GM12878 (cell line): ENCODE results near the gene TBC1D22B. TPM values are rescaled to one million over a fixed set of nuclear protein-coding genes. Genes with fewer than 3 reads are reported as not detected.

ENCODE experiments used
- ATAC-seq: fragments of 200-7000 bp; cut with Tn5 transposase; 3 replicates; pipeline ENCODE4 v1.9.1; 2020; ENCODE audit warnings: mild to moderate bottlenecking, moderate library complexity
- BruUV-seq: library from RNA; stranded (reverse); fragments of 400-500 nt; replicated peaks from 2 replicates; lab custom pipeline; 2021; lab: Mats Ljungman, UMichigan
- CTCF ChIA-PET: fragments of 300-600 bp; sonication (Branson Sonifier 250); formaldehyde crosslinking; extraction: SDS; loops from one replicate; lab custom pipeline; 2021; ENCODE audit warnings: inconsistent platforms; lab: Yijun Ruan, JAX
- POLR2A ChIA-PET: fragments of 350-600 bp; formaldehyde crosslinking; extraction: SDS; loops from one replicate; lab custom pipeline; 2021; ENCODE audit warnings: inconsistent platforms; lab: Charles Lee
- RAD21 ChIA-PET: fragments of 300-600 bp; sonication (Branson Sonifier 250); formaldehyde crosslinking; loops from one replicate; lab custom pipeline; 2023; ENCODE audit warnings: antibody characterized with exemption; ENCODE audit not compliant: unreplicated experiment; lab: Charles Lee
- SMC1A ChIA-PET: fragments of 300-600 bp; sonication (Branson Sonifier 250); formaldehyde crosslinking; loops from one replicate; lab custom pipeline; 2023; ENCODE audit not compliant: unreplicated experiment, uncharacterized antibody; lab: Charles Lee
- DNase-seq: peaks from one replicate; pipeline ENCODE4 v3.0.0-alpha.2; 2011; ENCODE audit warnings: low read depth, low spot score
- FAIRE-seq: peaks from 3 replicates; lab custom pipeline; 2011; peaks lifted over from hg19 to GRCh38; lab: Jason Lieb, UNC
- H2AFZ ChIP-seq: 2 replicates; pipeline ENCODE4 v1.6.0; 2011; ENCODE audit warnings: low read depth, low read length, control low read depth; ENCODE audit not compliant: control insufficient read depth
- H3K27ac ChIP-seq: 2 replicates; pipeline ENCODE4 v1.5.1; 2011; ENCODE audit warnings: control low read depth; ENCODE audit not compliant: control insufficient read depth, insufficient read depth
- H3K27me3 ChIP-seq, 2 experiments: replicated peaks in 1 of 2; 2 replicates each; pipeline versions ENCODE4 v1.6.0 to v1.6.1; 2011; ENCODE audit warnings: low read length in 1 of 2; ENCODE audit not compliant: control insufficient read depth in 2 of 2, insufficient read depth in 2 of 2
- H3K36me3 ChIP-seq, 2 experiments: 2 replicates each; pipeline ENCODE4 v1.5.1; 2011; ENCODE audit warnings: low read length in 1 of 2; ENCODE audit not compliant: control insufficient read depth in 2 of 2, insufficient read depth in 2 of 2
- H3K4me1 ChIP-seq: 2 replicates; pipeline ENCODE4 v1.6.1; 2011; ENCODE audit warnings: mild to moderate bottlenecking, low read length, moderate library complexity, mixed read lengths; ENCODE audit not compliant: control insufficient read depth, insufficient read depth
- H3K4me2 ChIP-seq: 2 replicates; pipeline ENCODE4 v1.6.0; 2011; ENCODE audit warnings: control low read depth; ENCODE audit not compliant: control insufficient read depth, insufficient read depth
- H3K4me3 ChIP-seq: fragments of 200-600 bp; sonication (generic); 2 replicates; pipeline ENCODE4 v1.5.1; 2016
- H3K79me2 ChIP-seq: 2 replicates; pipeline ENCODE4 v1.6.0; 2011; ENCODE audit warnings: low read length; ENCODE audit not compliant: control insufficient read depth, insufficient read depth
- H3K9ac ChIP-seq: 2 replicates; pipeline ENCODE4 v1.8.0; 2011; ENCODE audit warnings: low read length, control low read depth, mixed read lengths; ENCODE audit not compliant: control insufficient read depth, insufficient read depth
- H3K9me3 ChIP-seq: replicated peaks from 3 replicates; pipeline ENCODE4 v1.5.1; 2011; ENCODE audit warnings: mild to moderate bottlenecking, low read length; ENCODE audit not compliant: control insufficient read depth, insufficient read depth
- H4K20me1 ChIP-seq: 2 replicates; pipeline ENCODE4 v1.6.0; 2011; ENCODE audit not compliant: control insufficient read depth, insufficient read depth
- ATF7 ChIP-seq: fragments of 450-650 bp; IDR thresholded peaks from 2 replicates; pipeline ENCODE4 v1.6.1; 2016; ENCODE audit warnings: low read depth, mild to moderate bottlenecking
- JUND ChIP-seq: IDR thresholded peaks from 2 replicates; pipeline ENCODE4 v1.6.1; 2012; ENCODE audit warnings: low read depth, mild to moderate bottlenecking, low read length, improper control_type of control experiment, moderate library complexity
- MTA2 ChIP-seq: fragments of 450-650 bp; IDR thresholded peaks from 2 replicates; pipeline ENCODE4 v1.6.1; 2016; ENCODE audit warnings: low read depth, mild to moderate bottlenecking, moderate library complexity
- NR2F1 ChIP-seq: fragments of 450-650 bp; conservative IDR thresholded peaks from 2 replicates; pipeline ENCODE4 v1.6.1; 2017; ENCODE audit warnings: mild to moderate bottlenecking
- ZBED1 ChIP-seq: IDR thresholded peaks from 2 replicates; pipeline ENCODE4 v1.6.1; 2016; ENCODE audit warnings: borderline replicate concordance
- ZZZ3 ChIP-seq: IDR thresholded peaks from 2 replicates; pipeline ENCODE4 v1.6.1; 2011; ENCODE audit warnings: low read depth; ENCODE audit not compliant: control insufficient read depth, insufficient read length
- WGBS: methylation state at CpG from one replicate; pipeline ENCODE4 v1.1.6; 2016; ENCODE audit warnings: low lambda C conversion rate; ENCODE audit not compliant: insufficient replicate concordance, insufficient coverage; ENCODE audit errors: missing lambda C conversion rate; 5-methylcytosine and 5-hydroxymethylcytosine counted together
- in situ Hi-C: fragments of 300-500 bp; cut with MboI; formaldehyde crosslinking; loops from 9 replicates; pipeline ENCODE4 v1.14.3; 2018; ENCODE audit warnings: mixed read lengths
- intact Hi-C: fragments of 100-400 bp; cut with micrococcal nuclease; formaldehyde crosslinking; loops from one replicate; pipeline ENCODE4 v1.14.2; 2022; ENCODE audit not compliant: unreplicated experiment
- polyA plus RNA-seq, 11 experiments: library from polyadenylated mRNA; depleted of rRNA in 4 of 11; unstranded in 6 of 11; stranded (reverse) in 5 of 11; fragments of >200 nt; fragmentation: Nextera tagmentation in 4 of 11; fragmentation: Illumina TruSeq in 1 of 11; extraction: Ambion mirVana in 4 of 11; extraction: Trizol in 1 of 11; gene quantifications; 1 replicate in 1 of 11; 2 replicates in 10 of 11; pipeline versions ENCODE4 v1.2.1 to v1.2.3, GENCODE V29; 2011 to 2016; ENCODE audit warnings: inconsistent platforms in 2 of 11, missing spikeins in 2 of 11, low read depth in 1 of 11
- total RNA-seq, 4 experiments: library from RNA; depleted of rRNA in 3 of 4; stranded (reverse); fragments of >200 nt in 3 of 4; fragmentation: Illumina TruSeq in 1 of 4; extraction: Trizol in 1 of 4; gene quantifications; 2 replicates each; pipeline versions ENCODE4 v1.2.1 to v1.2.3, GENCODE V29; 2013 to 2021
- TF ChIP-seq, protein P1 (sequence below): fragments of 450-650 bp; IDR thresholded peaks from 2 replicates; pipeline ENCODE4 v1.6.1; 2016; ENCODE audit warnings: mild to moderate bottlenecking, moderate library complexity, borderline replicate concordance
- TF ChIP-seq, protein P2 (sequence below): fragments of 450-650 bp; IDR thresholded peaks from 2 replicates; pipeline ENCODE4 v1.6.1; 2017; ENCODE audit warnings: antibody characterized with exemption, mild to moderate bottlenecking, moderate library complexity
- TF ChIP-seq, protein P3 (sequence below): fragments of 450-650 bp; IDR thresholded peaks from 2 replicates; pipeline ENCODE4 v1.6.1; 2016; ENCODE audit warnings: mild to moderate bottlenecking

TBC1D22B gene
- total and polyA plus RNA-seq, 10 of the 15 experiments (the other 5 are each of a cell fraction or from before 2014, with no cell fraction given), result 3.4 to 18.7 (median 14.1) TPM

DNA sequence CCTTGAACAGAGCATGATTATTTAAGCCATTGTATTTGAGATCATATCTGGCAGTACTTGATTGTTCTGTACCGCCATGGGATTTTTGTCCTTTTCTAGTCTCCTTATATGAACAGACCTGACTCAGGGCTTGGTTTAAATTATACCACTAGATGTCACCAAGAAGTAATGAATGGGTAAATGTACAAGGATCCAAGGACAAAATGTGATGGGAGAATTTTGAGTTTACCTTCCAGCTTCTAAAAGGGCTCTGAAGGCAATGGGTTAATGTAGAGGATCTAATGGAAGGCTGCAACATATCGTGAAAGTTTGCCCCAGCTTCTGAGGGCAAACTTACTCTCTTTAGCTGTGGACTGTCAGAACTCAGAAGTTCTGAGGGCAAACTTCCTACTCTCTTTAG lies 108.2 kb downstream of the TBC1D22B start (continued):
- TF ChIP-seq, protein P1, sequence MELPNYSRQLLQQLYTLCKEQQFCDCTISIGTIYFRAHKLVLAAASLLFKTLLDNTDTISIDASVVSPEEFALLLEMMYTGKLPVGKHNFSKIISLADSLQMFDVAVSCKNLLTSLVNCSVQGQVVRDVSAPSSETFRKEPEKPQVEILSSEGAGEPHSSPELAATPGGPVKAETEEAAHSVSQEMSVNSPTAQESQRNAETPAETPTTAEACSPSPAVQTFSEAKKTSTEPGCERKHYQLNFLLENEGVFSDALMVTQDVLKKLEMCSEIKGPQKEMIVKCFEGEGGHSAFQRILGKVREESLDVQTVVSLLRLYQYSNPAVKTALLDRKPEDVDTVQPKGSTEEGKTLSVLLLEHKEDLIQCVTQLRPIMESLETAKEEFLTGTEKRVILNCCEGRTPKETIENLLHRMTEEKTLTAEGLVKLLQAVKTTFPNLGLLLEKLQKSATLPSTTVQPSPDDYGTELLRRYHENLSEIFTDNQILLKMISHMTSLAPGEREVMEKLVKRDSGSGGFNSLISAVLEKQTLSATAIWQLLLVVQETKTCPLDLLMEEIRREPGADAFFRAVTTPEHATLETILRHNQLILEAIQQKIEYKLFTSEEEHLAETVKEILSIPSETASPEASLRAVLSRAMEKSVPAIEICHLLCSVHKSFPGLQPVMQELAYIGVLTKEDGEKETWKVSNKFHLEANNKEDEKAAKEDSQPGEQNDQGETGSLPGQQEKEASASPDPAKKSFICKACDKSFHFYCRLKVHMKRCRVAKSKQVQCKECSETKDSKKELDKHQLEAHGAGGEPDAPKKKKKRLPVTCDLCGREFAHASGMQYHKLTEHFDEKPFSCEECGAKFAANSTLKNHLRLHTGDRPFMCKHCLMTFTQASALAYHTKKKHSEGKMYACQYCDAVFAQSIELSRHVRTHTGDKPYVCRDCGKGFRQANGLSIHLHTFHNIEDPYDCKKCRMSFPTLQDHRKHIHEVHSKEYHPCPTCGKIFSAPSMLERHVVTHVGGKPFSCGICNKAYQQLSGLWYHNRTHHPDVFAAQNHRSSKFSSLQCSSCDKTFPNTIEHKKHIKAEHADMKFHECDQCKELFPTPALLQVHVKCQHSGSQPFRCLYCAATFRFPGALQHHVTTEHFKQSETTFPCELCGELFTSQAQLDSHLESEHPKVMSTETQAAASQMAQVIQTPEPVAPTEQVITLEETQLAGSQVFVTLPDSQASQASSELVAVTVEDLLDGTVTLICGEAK, result no peak
- no peak for TF ChIP-seq ZZZ3

DNA sequence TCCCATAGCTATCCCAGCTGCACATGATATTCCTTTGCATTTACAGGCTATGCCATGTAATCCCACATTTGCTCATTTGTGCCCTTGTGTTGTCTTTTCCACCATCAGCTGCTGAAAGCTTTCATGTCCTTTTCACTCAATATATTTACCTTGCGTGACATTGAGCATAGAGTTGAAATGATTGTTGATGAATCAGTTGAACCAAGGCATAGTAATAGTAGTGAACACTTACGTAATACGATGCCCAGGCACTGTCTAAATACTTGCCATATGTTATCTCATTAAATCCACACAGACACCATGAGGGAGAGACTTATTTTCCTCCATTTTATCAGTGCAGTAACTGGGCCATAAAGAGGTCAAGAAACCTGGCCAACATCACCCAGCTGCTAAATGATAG lies 109.3 kb downstream of the TBC1D22B start:
- no peak overlapping the region for H2AFZ ChIP-seq
- ATAC-seq (no peak), DNase-seq (no peak), FAIRE-seq (no peak)
- ChIA-PET CTCF (interaction anchor here (0.9 to 2.1 kb wide), 3 partner anchors 41 to 199 kb away, joined by 3 to 7 read pairs (median 5); no protein-coding TSS in a partner anchor), RAD21 (no interaction called here), SMC1A (interaction anchor here (0.6 to 1.6 kb wide), 4 partner anchors 8 to 76 kb away, joined by 3 to 6 read pairs (median 4); no protein-coding TSS in a partner anchor), POLR2A (interaction anchor here (0.5 kb wide), 1 partner anchor 16 kb away, joined by 3 read pairs; no protein-coding TSS in a partner anchor)
- H3K36me3 ChIP-seq, result peaks cover 7 to 34% of the 10 kb centered on the region in 2 experiments
- H3K4me3 ChIP-seq, result no peak overlapping the region
- no peak overlapping the region for H3K27ac ChIP-seq
- H3K9ac ChIP-seq, result no peak overlapping the region
- H3K27me3 ChIP-seq, result no peaks in the 10 kb centered on the region
- intact Hi-C loops (no loop called here), in situ Hi-C loops (no loop called here)
- H3K4me2 ChIP-seq, result no peak overlapping the region
- H3K9me3 ChIP-seq, result no peaks in the 10 kb centered on the region
- BruUV-seq, result no TSS peak
- WGBS, result 97% methylated on average over 3 of the region's 3 CpGs
- peaks cover 3% of the 10 kb centered on the region; the same call in 1 of the 2 replicates for H4K20me1 ChIP-seq
- peaks cover 14% of the 10 kb centered on the region for H3K4me1 ChIP-seq
- H3K79me2 ChIP-seq, result no peaks in the 10 kb centered on the region
- TF ChIP-seq, protein P2, sequence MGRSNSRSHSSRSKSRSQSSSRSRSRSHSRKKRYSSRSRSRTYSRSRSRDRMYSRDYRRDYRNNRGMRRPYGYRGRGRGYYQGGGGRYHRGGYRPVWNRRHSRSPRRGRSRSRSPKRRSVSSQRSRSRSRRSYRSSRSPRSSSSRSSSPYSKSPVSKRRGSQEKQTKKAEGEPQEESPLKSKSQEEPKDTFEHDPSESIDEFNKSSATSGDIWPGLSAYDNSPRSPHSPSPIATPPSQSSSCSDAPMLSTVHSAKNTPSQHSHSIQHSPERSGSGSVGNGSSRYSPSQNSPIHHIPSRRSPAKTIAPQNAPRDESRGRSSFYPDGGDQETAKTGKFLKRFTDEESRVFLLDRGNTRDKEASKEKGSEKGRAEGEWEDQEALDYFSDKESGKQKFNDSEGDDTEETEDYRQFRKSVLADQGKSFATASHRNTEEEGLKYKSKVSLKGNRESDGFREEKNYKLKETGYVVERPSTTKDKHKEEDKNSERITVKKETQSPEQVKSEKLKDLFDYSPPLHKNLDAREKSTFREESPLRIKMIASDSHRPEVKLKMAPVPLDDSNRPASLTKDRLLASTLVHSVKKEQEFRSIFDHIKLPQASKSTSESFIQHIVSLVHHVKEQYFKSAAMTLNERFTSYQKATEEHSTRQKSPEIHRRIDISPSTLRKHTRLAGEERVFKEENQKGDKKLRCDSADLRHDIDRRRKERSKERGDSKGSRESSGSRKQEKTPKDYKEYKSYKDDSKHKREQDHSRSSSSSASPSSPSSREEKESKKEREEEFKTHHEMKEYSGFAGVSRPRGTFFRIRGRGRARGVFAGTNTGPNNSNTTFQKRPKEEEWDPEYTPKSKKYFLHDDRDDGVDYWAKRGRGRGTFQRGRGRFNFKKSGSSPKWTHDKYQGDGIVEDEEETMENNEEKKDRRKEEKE, result no peak
- TF ChIP-seq ZBED1, result no peak
- TF ChIP-seq, protein P3, sequence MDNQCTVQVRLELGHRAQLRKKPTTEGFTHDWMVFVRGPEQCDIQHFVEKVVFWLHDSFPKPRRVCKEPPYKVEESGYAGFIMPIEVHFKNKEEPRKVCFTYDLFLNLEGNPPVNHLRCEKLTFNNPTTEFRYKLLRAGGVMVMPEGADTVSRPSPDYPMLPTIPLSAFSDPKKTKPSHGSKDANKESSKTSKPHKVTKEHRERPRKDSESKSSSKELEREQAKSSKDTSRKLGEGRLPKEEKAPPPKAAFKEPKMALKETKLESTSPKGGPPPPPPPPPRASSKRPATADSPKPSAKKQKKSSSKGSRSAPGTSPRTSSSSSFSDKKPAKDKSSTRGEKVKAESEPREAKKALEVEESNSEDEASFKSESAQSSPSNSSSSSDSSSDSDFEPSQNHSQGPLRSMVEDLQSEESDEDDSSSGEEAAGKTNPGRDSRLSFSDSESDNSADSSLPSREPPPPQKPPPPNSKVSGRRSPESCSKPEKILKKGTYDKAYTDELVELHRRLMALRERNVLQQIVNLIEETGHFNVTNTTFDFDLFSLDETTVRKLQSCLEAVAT, result no peak
- no peak for TF ChIP-seq NR2F1
- no peak for TF ChIP-seq ATF7
- TF ChIP-seq MTA2, result no peak
- TF ChIP-seq JUND, result no peak
- TF ChIP-seq, protein P1, result no peak
